ENCODE measurements around the gene CTNNA2.

The CTNNA2 gene

GRCh38 chr2:80529466-80530165 is 1016.8 kb downstream of the CTNNA2 start:
- H3K4me3 ChIP-seq: no peak overlapping the region
- no peak overlapping the region for H3K27ac ChIP-seq

GRCh38 chr2:80530442-80531064 is 1017.7 kb downstream of the CTNNA2 start:
- Histone ChIP-seq H3K27ac (no peak overlapping the region), H3K4me3 (no peak overlapping the region)

- H3K27ac ChIP-seq: no peak overlapping the region
- no peak overlapping the region for H3K4me3 ChIP-seq
Measured at GRCh38 chr2:80531319-80531718, 1018.5 kb downstream of the CTNNA2 start.

GRCh38 chr2:80545420-80546210 is 1032.8 kb downstream of the CTNNA2 start:
- Histone ChIP-seq H3K27ac (no peak overlapping the region), H3K4me3 (no peak overlapping the region)

- no peak overlapping the region for H3K27ac ChIP-seq
- no peak overlapping the region for H3K4me3 ChIP-seq
Measured at GRCh38 chr2:80546766-80547165, 1033.9 kb downstream of the CTNNA2 start.

- Histone ChIP-seq H3K27ac (no peak overlapping the region), H3K4me3 (no peak overlapping the region)
Measured at GRCh38 chr2:80547344-80547743, 1034.5 kb downstream of the CTNNA2 start.

GRCh38 chr2:80548469-80548868 is 1035.6 kb downstream of the CTNNA2 start:
- H3K4me3 ChIP-seq: no peak overlapping the region
- H3K27ac ChIP-seq: no peak overlapping the region

GRCh38 chr2:80549901-80550300 is 1037.0 kb downstream of the CTNNA2 start:
- Histone ChIP-seq H3K4me3 (no peak overlapping the region), H3K27ac (no peak overlapping the region)

- Histone ChIP-seq H3K4me3 (no peak overlapping the region), H3K27ac (no peak overlapping the region)
Measured at GRCh38 chr2:80560326-80560725, 1047.5 kb downstream of the CTNNA2 start.

GRCh38 chr2:80568011-80568410 is 1055.2 kb downstream of the CTNNA2 start:
- no peak overlapping the region for H3K4me3 ChIP-seq
- H3K27ac ChIP-seq: no peak overlapping the region

- Histone ChIP-seq H3K4me3 (no peak overlapping the region), H3K27ac (no peak overlapping the region)
Measured at GRCh38 chr2:80573167-80573566, 1060.3 kb downstream of the CTNNA2 start.

- Histone ChIP-seq H3K4me3 (no peak overlapping the region), H3K27ac (no peak overlapping the region)
Measured at GRCh38 chr2:80573950-80574349, 1061.1 kb downstream of the CTNNA2 start.

- Histone ChIP-seq H3K4me3 (no peak overlapping the region), H3K27ac (no peak overlapping the region)
Measured at GRCh38 chr2:80579756-80580155, 1066.9 kb downstream of the CTNNA2 start.

- H3K4me3 ChIP-seq: no peak overlapping the region
- H3K27ac ChIP-seq: no peak overlapping the region
Measured at GRCh38 chr2:80591233-80591632, 1078.4 kb downstream of the CTNNA2 start.

- H3K4me3 ChIP-seq: no peak overlapping the region
- no peak overlapping the region for H3K27ac ChIP-seq
Measured at GRCh38 chr2:80592106-80592505, 1079.3 kb downstream of the CTNNA2 start.

- H3K27ac ChIP-seq: no peak overlapping the region
- no peak overlapping the region for H3K4me3 ChIP-seq
Measured at GRCh38 chr2:80610108-80610507, 1097.3 kb downstream of the CTNNA2 start.

GRCh38 chr2:80621656-80622055 is 1108.8 kb downstream of the CTNNA2 start:
- Histone ChIP-seq H3K27ac (no peak overlapping the region), H3K4me3 (no peak overlapping the region)

- no peak overlapping the region for H3K4me3 ChIP-seq
- no peak overlapping the region for H3K27ac ChIP-seq
Measured at GRCh38 chr2:80624062-80624461, 1111.2 kb downstream of the CTNNA2 start.

- no peak overlapping the region for H3K4me3 ChIP-seq
- H3K27ac ChIP-seq: no peak overlapping the region
Measured at GRCh38 chr2:80634590-80634989, 1121.7 kb downstream of the CTNNA2 start.

- no peak overlapping the region for H3K4me3 ChIP-seq
Measured at GRCh38 chr2:80638783-80639182, 1125.9 kb downstream of the CTNNA2 start.

GRCh38 chr2:80642465-80642864 is 1129.6 kb downstream of the CTNNA2 start:
- H3K4me3 ChIP-seq: no peak overlapping the region
- H3K27ac ChIP-seq: no peak overlapping the region

More at GRCh38 chr2:80638783-80639182, 1125.9 kb downstream of the CTNNA2 start:
- H3K27ac ChIP-seq: no peak overlapping the region

All from skin epidermis (tissue), 12 donors.